Liver (tissue), 9 donors: ENCODE data around the gene DHX35. TPM values are rescaled to one million over a fixed set of nuclear protein-coding genes. Genes with fewer than 3 reads are reported as not detected.

Source experiments
- DNase-seq: peaks from one replicate; pipeline ENCODE4 v3.0.0-alpha.2; 2017; ENCODE audit warnings: low spot score
- H3K27ac ChIP-seq, 2 donors: one replicate each; pipeline ENCODE4 v1.7.0; 2013; ENCODE audit warnings: inconsistent platforms in 2 of 2, low read length in 2 of 2, control low read depth in 1 of 2, low read depth in 1 of 2, mild to moderate bottlenecking in 1 of 2
- H3K27me3 ChIP-seq, 4 donors: one replicate each; pipeline versions ENCODE4 v1.6.1 to v1.7.0; 2013; ENCODE audit warnings: low read length in 3 of 4, inconsistent platforms in 1 of 4, mild to moderate bottlenecking in 1 of 4, moderate library complexity in 1 of 4; ENCODE audit not compliant: control insufficient read depth in 4 of 4, insufficient read depth in 4 of 4
- H3K36me3 ChIP-seq, 4 donors: one replicate each; pipeline versions ENCODE4 v1.6.1 to v1.7.0; 2013; ENCODE audit warnings: low read length in 3 of 4, mild to moderate bottlenecking in 3 of 4, low read depth in 1 of 4, moderate library complexity in 1 of 4; ENCODE audit not compliant: control insufficient read depth in 4 of 4, insufficient read depth in 3 of 4
- H3K4me1 ChIP-seq, 4 donors: one replicate each; pipeline versions ENCODE4 v1.6.1 to v1.7.0; 2013; ENCODE audit warnings: low read length in 3 of 4, mild to moderate bottlenecking in 3 of 4, moderate library complexity in 1 of 4; ENCODE audit not compliant: control insufficient read depth in 4 of 4, insufficient read depth in 4 of 4
- H3K4me3 ChIP-seq, 3 donors: one replicate each; pipeline versions ENCODE4 v1.6.1 to v1.7.0; 2013; ENCODE audit warnings: low read length in 3 of 3, control low read depth in 1 of 3, low read depth in 1 of 3, mild to moderate bottlenecking in 1 of 3
- H3K9ac ChIP-seq, 2 donors: one replicate each; pipeline ENCODE4 v1.7.0; 2013; ENCODE audit warnings: low read length in 2 of 2, mild to moderate bottlenecking in 2 of 2, moderate library complexity in 2 of 2, control low read depth in 1 of 2, low read depth in 1 of 2
- H3K9me3 ChIP-seq, 4 donors: one replicate each; pipeline versions ENCODE4 v1.6.1 to v1.7.0; 2013; ENCODE audit warnings: low read length in 3 of 4; ENCODE audit not compliant: control insufficient read depth in 4 of 4
- ATF3 ChIP-seq: IDR thresholded peaks from 2 replicates; pipeline ENCODE4 v1.6.1; 2016; ENCODE audit warnings: antibody characterized with exemption
- CTCF ChIP-seq: fragments of 150-350 bp; IDR thresholded peaks from 2 replicates; pipeline ENCODE4 v1.5.1; 2017; ENCODE audit warnings: improper control_type of control experiment, low read depth, low read length; ENCODE audit not compliant: missing input control
- EGR1 ChIP-seq, 2 donors: IDR thresholded peaks; 2 replicates each; pipeline ENCODE4 v1.6.1; 2016 to 2018; ENCODE audit warnings: antibody characterized with exemption in 2 of 2, low read depth in 2 of 2
- FOXA1 ChIP-seq: IDR thresholded peaks from 2 replicates; pipeline ENCODE4 v1.6.1; 2016; ENCODE audit warnings: antibody characterized with exemption
- FOXA2 ChIP-seq: IDR thresholded peaks from 2 replicates; pipeline ENCODE4 v1.6.1; 2016; ENCODE audit warnings: antibody characterized with exemption
- GABPA ChIP-seq, 2 donors: IDR thresholded peaks in 1 of 2; conservative IDR thresholded peaks in 1 of 2; 2 replicates each; pipeline ENCODE4 v1.6.1; 2016; ENCODE audit warnings: antibody characterized with exemption in 2 of 2, mild to moderate bottlenecking in 1 of 2, moderate library complexity in 1 of 2
- RAD21 ChIP-seq, 2 donors: IDR thresholded peaks; 2 replicates each; pipeline ENCODE4 v1.6.1; 2016; ENCODE audit warnings: antibody characterized with exemption in 2 of 2, mild to moderate bottlenecking in 2 of 2
- YY1 ChIP-seq: IDR thresholded peaks from 2 replicates; pipeline ENCODE4 v1.6.1; 2016; ENCODE audit warnings: antibody characterized with exemption, mild to moderate bottlenecking
- ZBTB33 ChIP-seq: IDR thresholded peaks from 2 replicates; pipeline ENCODE4 v1.6.1; 2016; ENCODE audit warnings: antibody characterized with exemption
- WGBS: extraction: QIAGEN DNeasy Blood & Tissue Kit; methylation state at CpG from one replicate; pipeline ENCODE4 v1.1.7; 2013; 5-methylcytosine and 5-hydroxymethylcytosine counted together
- polyA plus RNA-seq, 2 donors: library from polyadenylated mRNA; stranded (reverse) in 1 of 2; unstranded in 1 of 2; fragments of 200-250 nt in 1 of 2; fragments of >200 nt in 1 of 2; fragmentation: Nextera tagmentation in 1 of 2; extraction: Ambion mirVana in 1 of 2; gene quantifications; one replicate each; pipeline versions ENCODE4 v1.2.1 to v1.2.3, GENCODE V29; 2013 to 2015
- total RNA-seq, 2 donors: library from RNA; depleted of rRNA; stranded (reverse); fragments of >200 nt; gene quantifications; one replicate each; pipeline ENCODE4 v1.2.3, GENCODE V29; 2014
- donor health status: healthy.
- donor health status: healthy.
- donor health status: healthy.
- donor health status: healthy.
- donor health status: healthy.

DHX35 gene
- total and polyA plus RNA-seq, 4 donors, result 2.7 to 10.6 (median 4.8) TPM

- Histone ChIP-seq H3K27ac (no peak overlapping the region), H3K36me3 (no peaks in the 10 kb centered on the region), H3K27me3 (no peaks in the 10 kb centered on the region), H3K4me3 (no peak overlapping the region), H3K9me3 (no peaks in the 10 kb centered on the region), H3K9ac (no peak overlapping the region), H3K4me1 (no peaks in the 10 kb centered on the region)
- TF ChIP-seq ZBTB33 (no peak), YY1 (no peak)
- WGBS, result 95% methylated on average over 5 of the region's 5 CpGs
- no peak for DNase-seq
Observed at GRCh38 chr20:38941726-38942389, 20.3 kb upstream of the DHX35 start.

- Histone ChIP-seq H3K9ac (no peak overlapping the region), H3K9me3 (no peaks in the 10 kb centered on the region), H3K27me3 (no peaks in the 10 kb centered on the region), H3K27ac (no peak overlapping the region), H3K36me3 (peaks cover 0 to 3% (median 0%) of the 10 kb centered on the region in 4 donors), H3K4me1 (no peaks in the 10 kb centered on the region), H3K4me3 (no peak overlapping the region)
- DNase-seq, result no peak
- TF ChIP-seq YY1, result no peak
- no peak for TF ChIP-seq FOXA2
- whole genome bisulfite sequencing, result 95% methylated on average over 3 of the region's 3 CpGs
Observed at GRCh38 chr20:38945012-38945411, 17.1 kb upstream of the DHX35 start.

GRCh38 chr20:38946836-38947235 lies 15.3 kb upstream of the DHX35 start:
- H3K36me3 ChIP-seq, result peaks cover 0 to 3% (median under 1%) of the 10 kb centered on the region in 4 donors
- 94% methylated on average over 3 of the region's 3 CpGs for WGBS

More at GRCh38 chr20:38946836-38947235, 15.3 kb upstream of the DHX35 start:
- no peak for DNase-seq
- H3K9me3 ChIP-seq, result no peaks in the 10 kb centered on the region
- TF ChIP-seq ZBTB33, result no peak
- no peak for TF ChIP-seq FOXA1
- TF ChIP-seq CTCF, result no peak
- no peak for TF ChIP-seq RAD21 (IDR thresholded peaks at IDR 0.05)
- TF ChIP-seq EGR1 (IDR thresholded peaks at IDR 0.05; ENCODE audit: low read depth in 2 of 2), result no peak
- no peak for TF ChIP-seq GABPA (IDR thresholded peaks at IDR 0.05 in 1 of 2, conservative IDR thresholded peaks at IDR 0.05 in 1 of 2)
- TF ChIP-seq ATF3, result no peak
- no peak overlapping the region for H3K9ac ChIP-seq
- no peak overlapping the region for H3K4me3 ChIP-seq
- H3K27ac ChIP-seq, result no peak overlapping the region
- H3K4me1 ChIP-seq, result no peaks in the 10 kb centered on the region
- no peaks in the 10 kb centered on the region for H3K27me3 ChIP-seq
